CD14-positive monocyte (primary cell): Measurements from ENCODE around the gene PLCH2. TPM values are rescaled to one million over a fixed set of nuclear protein-coding genes. Genes with fewer than 3 reads are reported as not detected.
"Not testable (repeated sequence)": the region's sequence is repeated elsewhere in the genome, so short reads cannot be mapped to it uniquely, and the experiment has no call there.

ENCODE experiments used
- DNase-seq, 3 donors: peaks; one replicate each; pipeline ENCODE4 v3.0.0-alpha.2; 2011 to 2022
- H2AFZ ChIP-seq: 2 replicates; pipeline ENCODE4 v1.6.0; 2012; ENCODE audit warnings: mild to moderate bottlenecking, low read depth, low read length, inconsistent platforms; ENCODE audit not compliant: insufficient read depth, poor library complexity, severe bottlenecking
- H3K27ac ChIP-seq, 2 donors: 1 replicate in 1 of 2; 2 replicates in 1 of 2; pipeline ENCODE4 v1.5.1; 2012 to 2013; ENCODE audit warnings: low read length in 2 of 2, control low read depth in 1 of 2, inconsistent platforms in 1 of 2, low read depth in 1 of 2, mild to moderate bottlenecking in 1 of 2
- H3K27me3 ChIP-seq, 2 donors: one replicate each; pipeline versions ENCODE4 v1.6.0 to v1.6.1; 2011 to 2013; ENCODE audit warnings: low read length in 2 of 2; ENCODE audit not compliant: control insufficient read depth in 2 of 2, insufficient read depth in 2 of 2
- H3K36me3 ChIP-seq, 2 donors: replicated peaks in 1 of 2; 1 replicate in 1 of 2; 2 replicates in 1 of 2; pipeline versions ENCODE4 v1.5.1 to v1.6.1; 2012 to 2013; ENCODE audit warnings: low read length in 2 of 2, control low read depth in 1 of 2, inconsistent platforms in 1 of 2, mild to moderate bottlenecking in 1 of 2; ENCODE audit not compliant: insufficient read depth in 2 of 2, control insufficient read depth in 1 of 2
- H3K4me1 ChIP-seq, 2 donors: 1 replicate in 1 of 2; 2 replicates in 1 of 2; pipeline versions ENCODE4 v1.5.1 to v1.6.1; 2012 to 2013; ENCODE audit warnings: low read length in 2 of 2, control low read depth in 1 of 2, inconsistent platforms in 1 of 2, mild to moderate bottlenecking in 1 of 2, moderate library complexity in 1 of 2; ENCODE audit not compliant: insufficient read depth in 2 of 2, control insufficient read depth in 1 of 2
- H3K4me2 ChIP-seq: replicated peaks from 2 replicates; pipeline ENCODE3; 2012; ENCODE audit warnings: low read length, moderate library complexity, mild to moderate bottlenecking; ENCODE audit not compliant: poor library complexity, severe bottlenecking; ENCODE audit errors: extremely low read depth
- H3K4me3 ChIP-seq, 3 experiments: fragments of 200-600 bp in 1 of 3; sonication (generic) in 1 of 3; replicated peaks in 1 of 3; 1 replicate in 2 of 3; 2 replicates in 1 of 3; pipeline ENCODE4 v1.5.1; 2011 to 2013; ENCODE audit warnings: low read length in 3 of 3, mild to moderate bottlenecking in 3 of 3, control low read depth in 2 of 3, low read depth in 2 of 3, inconsistent platforms in 1 of 3, moderate library complexity in 1 of 3
- H3K79me2 ChIP-seq: 2 replicates; pipeline ENCODE4 v1.6.0; 2012; ENCODE audit warnings: mild to moderate bottlenecking, control low read depth, inconsistent platforms, low read length, moderate library complexity; ENCODE audit not compliant: insufficient read depth
- H3K9ac ChIP-seq: 2 replicates; pipeline ENCODE4 v1.6.0; 2017; ENCODE audit warnings: low read length, mild to moderate bottlenecking; ENCODE audit not compliant: insufficient read depth, poor library complexity, severe bottlenecking
- H3K9me3 ChIP-seq, 2 donors: replicated peaks in 1 of 2; 1 replicate in 1 of 2; 2 replicates in 1 of 2; pipeline versions ENCODE4 v1.5.1 to v1.6.1; 2012 to 2013; ENCODE audit warnings: low read length in 2 of 2, control low read depth in 1 of 2; ENCODE audit not compliant: control insufficient read depth in 1 of 2, insufficient read depth in 1 of 2
- H4K20me1 ChIP-seq: 2 replicates; pipeline ENCODE4 v1.6.0; 2012; ENCODE audit warnings: mild to moderate bottlenecking, low read length, control low read depth, moderate library complexity; ENCODE audit not compliant: insufficient read depth
- H3K27ac Mint-ChIP-seq, 7 donors: one replicate each; pipeline ENCODE4 v1.8.0; 2020; ENCODE audit warnings: mild to moderate bottlenecking in 7 of 7, mixed read lengths in 7 of 7, moderate library complexity in 6 of 7, inconsistent platforms in 2 of 7
- H3K27me3 Mint-ChIP-seq, 3 donors: one replicate each; pipeline ENCODE4 v1.8.0; 2021 to 2022; ENCODE audit warnings: low read depth in 3 of 3, mild to moderate bottlenecking in 3 of 3, mixed read lengths in 3 of 3, moderate library complexity in 3 of 3, inconsistent platforms in 1 of 3
- H3K36me3 Mint-ChIP-seq, 2 donors: one replicate each; pipeline ENCODE4 v1.8.0; 2020; ENCODE audit warnings: mixed read lengths in 2 of 2, inconsistent platforms in 1 of 2, mild to moderate bottlenecking in 1 of 2
- H3K4me1 Mint-ChIP-seq: one replicate; pipeline ENCODE4 v1.8.0; 2020; ENCODE audit warnings: mild to moderate bottlenecking, mixed read lengths
- H3K4me3 Mint-ChIP-seq, 2 donors: one replicate each; pipeline ENCODE4 v1.8.0; 2020; ENCODE audit warnings: mild to moderate bottlenecking in 2 of 2, mixed read lengths in 2 of 2, moderate library complexity in 1 of 2
- H3K9me3 Mint-ChIP-seq, 7 donors: one replicate each; pipeline ENCODE4 v1.8.0; 2020 to 2022; ENCODE audit warnings: mixed read lengths in 7 of 7, mild to moderate bottlenecking in 6 of 7, moderate library complexity in 6 of 7, inconsistent platforms in 2 of 7
- WGBS: methylation state at CpG from one replicate; pipeline ENCODE4 v1.1.5; 2013; ENCODE audit warnings: missing lambda C conversion rate; ENCODE audit not compliant: insufficient coverage; 5-methylcytosine and 5-hydroxymethylcytosine counted together
- intact Hi-C, 2 donors: fragments of 100-400 bp; cut with micrococcal nuclease; formaldehyde crosslinking; loops; one replicate each; pipeline versions ENCODE4 v1.15.0 to v1.15.1; 2023
- polyA plus RNA-seq, 3 donors: library from polyadenylated mRNA; depleted of rRNA in 1 of 3; unstranded in 2 of 3; stranded (reverse) in 1 of 3; fragments of 300-500 nt in 2 of 3; fragments of >200 nt in 1 of 3; fragmentation: Illumina TruSeq in 2 of 3; gene quantifications; 1 replicate in 2 of 3; 2 replicates in 1 of 3; pipeline ENCODE4 v1.2.3, GENCODE V29; 2012 to 2021
- TF ChIP-seq, protein P1 (sequence below): fragments of 200-600 bp; IDR thresholded peaks from one replicate; pipeline ENCODE4 v1.8.0; 2022; ENCODE audit warnings: antibody characterized with exemption, mild to moderate bottlenecking

Gene PLCH2
- polyA plus RNA-seq, 3 donors: 1.2 TPM; not detected in 2

DNA sequence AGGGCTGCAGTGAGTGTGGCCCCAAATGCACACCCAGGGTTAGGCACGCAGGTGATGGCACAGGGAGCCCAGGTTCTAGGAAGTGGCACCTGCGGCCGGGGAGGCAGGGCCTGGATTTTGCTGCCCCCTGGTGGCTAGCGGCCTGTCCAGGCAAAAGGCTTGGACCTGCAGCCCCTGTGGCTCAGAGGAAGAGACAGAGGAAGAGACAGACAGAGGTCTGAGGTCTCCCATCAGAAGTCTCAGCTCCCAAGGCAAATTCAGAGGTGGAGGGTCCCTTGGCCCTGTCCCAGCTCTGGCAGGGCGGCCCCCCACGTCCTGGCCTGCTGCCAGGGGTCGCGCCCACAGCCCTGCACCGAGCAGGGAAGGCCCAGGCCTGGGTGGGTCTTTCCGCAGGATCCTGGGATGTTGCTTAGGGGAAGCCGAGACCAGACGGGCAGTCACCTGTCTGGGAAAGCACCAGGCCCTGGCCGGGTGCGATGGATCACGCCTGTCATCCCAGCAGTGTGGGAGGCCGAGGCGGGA, 72.0 kb downstream of the PLCH2 start:
- peaks cover 40 to 52% of the 10 kb centered on the region in 2 donors for H3K4me1 ChIP-seq

DNA sequence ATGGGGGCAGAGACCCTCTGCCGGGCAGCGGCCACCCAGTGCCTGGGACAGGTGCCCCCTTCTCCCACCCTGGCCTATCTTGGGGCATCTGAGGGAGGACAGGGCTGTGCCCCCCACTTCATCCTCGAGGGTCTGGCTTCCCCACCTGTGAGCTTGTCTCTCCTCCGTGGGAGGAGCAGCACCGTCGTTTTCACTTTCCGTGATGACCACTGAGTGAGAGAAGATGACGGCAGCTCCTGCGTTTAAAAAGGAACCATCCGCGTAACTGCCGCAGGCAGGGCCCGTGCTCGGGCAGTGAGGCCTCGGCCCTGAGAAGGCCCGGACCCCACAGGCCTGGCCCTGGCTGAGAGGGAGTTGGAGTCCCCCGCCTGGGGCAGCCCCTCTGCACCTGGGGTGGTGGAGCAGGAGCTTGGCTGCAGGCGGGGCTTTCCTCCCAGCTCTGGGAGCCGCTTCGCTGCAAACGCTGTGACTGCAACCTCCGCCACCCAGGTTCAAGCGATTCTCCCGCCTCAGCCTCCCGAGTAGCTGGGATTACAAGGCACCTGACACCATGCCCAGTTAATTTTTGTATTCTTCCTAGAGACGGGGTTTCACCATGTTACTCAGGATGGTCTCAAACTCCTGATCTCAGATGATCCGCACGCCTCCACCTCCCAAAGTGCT, 73.4 kb downstream of the PLCH2 start:
- H3K27me3 Mint-ChIP-seq, H3K9me3 ChIP-seq, H3K36me3 Mint-ChIP-seq, DNase-seq, H3K27me3 ChIP-seq, H3K9me3 Mint-ChIP-seq, H2AFZ ChIP-seq, H3K79me2 ChIP-seq, H3K36me3 ChIP-seq: not testable (repeated sequence)
- peak overlapping the region; percentile 99 to 100 for H3K27ac ChIP-seq
- H3K4me1 ChIP-seq: peaks cover 43 to 54% of the 10 kb centered on the region in 2 donors
- WGBS: 66% methylated on average over 13 of the region's 28 CpGs
- Mint-ChIP-seq H3K27ac (peak overlapping the region; percentile 95 to 99 (median 97)), H3K4me1 (peaks cover 28% of the 10 kb centered on the region), H3K4me3 (peak overlapping the region in 1 of 2 donors; percentile 82)
- H3K4me2 ChIP-seq: peak overlapping the region; percentile 80
- H3K4me3 ChIP-seq: peak overlapping the region in 2 of 3 experiments; percentile 35 to 88
- H4K20me1 ChIP-seq: peaks cover 11% of the 10 kb centered on the region
- H3K9ac ChIP-seq: peak overlapping the region; percentile 86
- intact Hi-C loops: loop anchor here (5.0 to 10.0 kb wide), 4 partner anchors 93 to 417 kb away; partner anchors contain the start of genes PEX10 (in 2 of the 2) and FAAP20 (in 1 of the 2)

More for the DNA sequence above, 72.0 kb downstream of the PLCH2 start:
- DNase-seq: peak; percentile 74 to 83 (median 82)
- H3K9ac ChIP-seq: peak overlapping the region; percentile 86
- H3K27me3 ChIP-seq: peaks cover 0 to 1% of the 10 kb centered on the region in 2 donors
- H4K20me1 ChIP-seq: peaks cover 11% of the 10 kb centered on the region
- intact Hi-C loops: loop anchor here (1.0 to 10.0 kb wide), 5 partner anchors 37 to 416 kb away; partner anchors contain the start of genes PEX10 (in 2 of the 2) and FAAP20 (in 1 of the 2)
- H3K4me3 ChIP-seq: peak overlapping the region; percentile 52 to 88 (median 76)
- peak overlapping the region; percentile 99 to 100 for H3K27ac ChIP-seq
- H3K9me3 ChIP-seq: no peaks in the 10 kb centered on the region
- Mint-ChIP-seq H3K9me3 (peaks cover 0 to 3% (median 0%) of the 10 kb centered on the region in 7 donors), H3K4me1 (peaks cover 27% of the 10 kb centered on the region), H3K36me3 (no peaks in the 10 kb centered on the region), H3K27me3 (peaks cover 2 to 16% (median 7%) of the 10 kb centered on the region in 3 donors), H3K27ac (peak overlapping the region; percentile 95 to 99 (median 97)), H3K4me3 (peak overlapping the region; percentile 76 to 81)
- WGBS: 4% methylated on average over 16 of the region's 17 CpGs
- TF ChIP-seq, protein P1, sequence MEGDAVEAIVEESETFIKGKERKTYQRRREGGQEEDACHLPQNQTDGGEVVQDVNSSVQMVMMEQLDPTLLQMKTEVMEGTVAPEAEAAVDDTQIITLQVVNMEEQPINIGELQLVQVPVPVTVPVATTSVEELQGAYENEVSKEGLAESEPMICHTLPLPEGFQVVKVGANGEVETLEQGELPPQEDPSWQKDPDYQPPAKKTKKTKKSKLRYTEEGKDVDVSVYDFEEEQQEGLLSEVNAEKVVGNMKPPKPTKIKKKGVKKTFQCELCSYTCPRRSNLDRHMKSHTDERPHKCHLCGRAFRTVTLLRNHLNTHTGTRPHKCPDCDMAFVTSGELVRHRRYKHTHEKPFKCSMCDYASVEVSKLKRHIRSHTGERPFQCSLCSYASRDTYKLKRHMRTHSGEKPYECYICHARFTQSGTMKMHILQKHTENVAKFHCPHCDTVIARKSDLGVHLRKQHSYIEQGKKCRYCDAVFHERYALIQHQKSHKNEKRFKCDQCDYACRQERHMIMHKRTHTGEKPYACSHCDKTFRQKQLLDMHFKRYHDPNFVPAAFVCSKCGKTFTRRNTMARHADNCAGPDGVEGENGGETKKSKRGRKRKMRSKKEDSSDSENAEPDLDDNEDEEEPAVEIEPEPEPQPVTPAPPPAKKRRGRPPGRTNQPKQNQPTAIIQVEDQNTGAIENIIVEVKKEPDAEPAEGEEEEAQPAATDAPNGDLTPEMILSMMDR: peak; percentile 95
- H3K4me2 ChIP-seq: peak overlapping the region; percentile 80
- no peaks in the 10 kb centered on the region for H3K36me3 ChIP-seq
- H2AFZ ChIP-seq: peak overlapping the region; percentile 49
- peaks cover 8% of the 10 kb centered on the region for H3K79me2 ChIP-seq

DNA sequence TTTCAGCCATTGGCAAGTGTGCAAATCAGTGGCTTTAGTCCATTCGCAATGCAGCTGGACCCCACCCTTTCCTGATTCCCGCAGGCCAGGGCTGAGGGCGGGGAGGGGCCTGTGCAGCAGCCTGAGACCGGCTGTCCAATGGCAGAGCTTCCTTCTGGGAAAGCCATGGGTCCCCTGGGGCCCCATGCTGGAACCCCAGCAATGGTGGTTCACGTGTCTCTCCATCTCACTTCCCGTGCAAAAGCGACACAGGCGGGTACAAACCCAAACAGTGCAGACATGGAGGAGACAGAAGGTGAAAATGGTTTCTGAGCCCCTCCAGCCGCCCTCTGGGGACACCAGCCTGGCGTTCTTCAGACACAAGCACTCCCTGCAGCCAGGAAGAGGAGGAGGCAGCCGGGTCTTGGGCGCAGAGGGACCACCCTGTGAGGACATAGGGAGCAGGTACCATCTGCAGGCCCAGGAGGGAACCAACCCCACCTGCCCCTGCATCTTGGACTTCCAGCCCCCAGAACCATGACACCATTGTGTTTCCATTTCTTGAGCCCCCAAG, 74.3 kb downstream of the PLCH2 start:
- H3K9ac ChIP-seq, H3K9me3 ChIP-seq, H3K4me3 ChIP-seq, H3K27me3 ChIP-seq, H3K36me3 Mint-ChIP-seq, H3K9me3 Mint-ChIP-seq, H3K4me2 ChIP-seq, H3K4me3 Mint-ChIP-seq, DNase-seq, H3K36me3 ChIP-seq, intact Hi-C loops, H3K79me2 ChIP-seq, H2AFZ ChIP-seq: not testable (repeated sequence)
- peak overlapping the region in 6 of 7 donors; percentile 45 to 97 (median 82) for H3K27ac Mint-ChIP-seq
- H3K27me3 Mint-ChIP-seq: peaks cover 9 to 13% (median 11%) of the 10 kb centered on the region in 3 donors
- H3K4me1 ChIP-seq: peaks cover 52 to 62% of the 10 kb centered on the region in 2 donors
- H4K20me1 ChIP-seq: peaks cover 11% of the 10 kb centered on the region
- WGBS: 55% methylated on average over 4 of the region's 12 CpGs
- H3K27ac ChIP-seq: peak overlapping the region; percentile 99 to 100
- H3K4me1 Mint-ChIP-seq: peaks cover 36% of the 10 kb centered on the region
